Colon (tissue), 2 donors: ENCODE measurements around the gene GRIK4.

Experiments
- FAIRE-seq: peaks from 2 replicates; lab custom pipeline; 2012; peaks lifted over from hg19 to GRCh38; lab: Jason Lieb, UNC
- donor health status: control.
- donor health status: control.

GRIK4 gene

GRCh38 chr11:120547811-120548681 lies 36.5 kb downstream of the GRIK4 start:
- FAIRE-seq = no peak

- no peak for FAIRE-seq
Measured at GRCh38 chr11:120548682-120549209, 37.2 kb downstream of the GRIK4 start.

GRCh38 chr11:120549346-120549745 lies 37.8 kb downstream of the GRIK4 start:
- no peak for FAIRE-seq

- FAIRE-seq = no peak
Measured at GRCh38 chr11:120550007-120550406, 38.5 kb downstream of the GRIK4 start.

- FAIRE-seq = no peak
Measured at GRCh38 chr11:120551191-120551590, 39.6 kb downstream of the GRIK4 start.

- FAIRE-seq = no peak
Measured at GRCh38 chr11:120554766-120555432, 43.4 kb downstream of the GRIK4 start.

GRCh38 chr11:120555433-120555773 lies 43.9 kb downstream of the GRIK4 start:
- no peak for FAIRE-seq

- FAIRE-seq = no peak
Measured at GRCh38 chr11:120556797-120557196, 45.2 kb downstream of the GRIK4 start.

- no peak for FAIRE-seq
Measured at GRCh38 chr11:120558744-120559431, 47.3 kb downstream of the GRIK4 start.

- FAIRE-seq = no peak
Measured at GRCh38 chr11:120561286-120561685, 49.7 kb downstream of the GRIK4 start.

GRCh38 chr11:120562806-120563425 lies 51.4 kb downstream of the GRIK4 start:
- FAIRE-seq = no peak

GRCh38 chr11:120563703-120564572 lies 52.4 kb downstream of the GRIK4 start:
- no peak for FAIRE-seq

GRCh38 chr11:120564573-120565311 lies 53.2 kb downstream of the GRIK4 start:
- no peak for FAIRE-seq

- no peak for FAIRE-seq
Measured at GRCh38 chr11:120565466-120566155, 54.1 kb downstream of the GRIK4 start.

GRCh38 chr11:120566176-120566575 lies 54.6 kb downstream of the GRIK4 start:
- FAIRE-seq = no peak

- no peak for FAIRE-seq
Measured at GRCh38 chr11:120568572-120569307, 57.2 kb downstream of the GRIK4 start.

- FAIRE-seq = no peak
Measured at GRCh38 chr11:120569861-120570260, 58.3 kb downstream of the GRIK4 start.

GRCh38 chr11:120571476-120571875 lies 59.9 kb downstream of the GRIK4 start:
- no peak for FAIRE-seq

- no peak for FAIRE-seq
Measured at GRCh38 chr11:120573756-120574354, 62.3 kb downstream of the GRIK4 start.
